ENCODE data around the gene SLC45A1. TPM values are rescaled to one million over a fixed set of nuclear protein-coding genes. Genes with fewer than 3 reads are reported as not detected.

The SLC45A1 gene
- total RNA-seq, 3 donors from 2014 or later (not counting 1 experiment from before 2014, with no cell fraction given): 0.45 to 0.68 (median 0.52) TPM

GRCh38 chr1:8338526-8339202, 20.8 kb downstream of the SLC45A1 start:
- no peaks in the 10 kb centered on the region for H3K4me1 ChIP-seq (ENCODE audit: control insufficient read depth, insufficient read depth, low read length)
- H3K27ac ChIP-seq (ENCODE audit: low read length): no peak overlapping the region
- 92% methylated on average over 26 of the region's 26 CpGs for WGBS (ENCODE audit: insufficient coverage)
- Mint-ChIP-seq H3K27ac (no peak overlapping the region), H3K4me3 (no peak overlapping the region), H3K4me1 (no peaks in the 10 kb centered on the region), H3K27me3 (ENCODE audit: low read depth in 2 of 2) (no peaks in the 10 kb centered on the region), H3K36me3 (no peaks in the 10 kb centered on the region), H3K9me3 (no peaks in the 10 kb centered on the region)
- intact Hi-C loops (cut with micrococcal nuclease): no loop called here
- DNase-seq (no peak), ATAC-seq (no peak)
- no peaks in the 10 kb centered on the region for H3K36me3 ChIP-seq (ENCODE audit: control insufficient read depth, insufficient read depth, low read length)
- no peaks in the 10 kb centered on the region for H3K9me3 ChIP-seq (ENCODE audit: control insufficient read depth, insufficient read depth, low read length)
- TF ChIP-seq CTCF (IDR thresholded peaks at IDR 0.05): no peak
- no peak overlapping the region for H3K4me3 ChIP-seq (ENCODE audit: low read length)
- no peaks in the 10 kb centered on the region for H3K27me3 ChIP-seq (ENCODE audit: control insufficient read depth, insufficient read depth, low read length)

GRCh38 chr1:8339203-8339600, 21.3 kb downstream of the SLC45A1 start:
- 93% methylated on average over 13 of the region's 13 CpGs for WGBS (ENCODE audit: insufficient coverage)
- Mint-ChIP-seq H3K36me3 (no peaks in the 10 kb centered on the region), H3K4me3 (no peak overlapping the region), H3K9me3 (no peaks in the 10 kb centered on the region), H3K4me1 (no peaks in the 10 kb centered on the region), H3K27ac (no peak overlapping the region), H3K27me3 (ENCODE audit: low read depth in 2 of 2) (no peaks in the 10 kb centered on the region)
- H3K27me3 ChIP-seq (ENCODE audit: control insufficient read depth, insufficient read depth, low read length): no peaks in the 10 kb centered on the region
- DNase-seq (no peak), ATAC-seq (no peak)
- H3K36me3 ChIP-seq (ENCODE audit: control insufficient read depth, insufficient read depth, low read length): no peaks in the 10 kb centered on the region
- no peak overlapping the region for H3K27ac ChIP-seq (ENCODE audit: low read length)
- H3K4me3 ChIP-seq (ENCODE audit: low read length): no peak overlapping the region
- TF ChIP-seq CTCF (IDR thresholded peaks at IDR 0.05): no peak
- intact Hi-C loops (cut with micrococcal nuclease): no loop called here
- H3K4me1 ChIP-seq (ENCODE audit: control insufficient read depth, insufficient read depth, low read length): no peaks in the 10 kb centered on the region
- H3K9me3 ChIP-seq (ENCODE audit: control insufficient read depth, insufficient read depth, low read length): no peaks in the 10 kb centered on the region

- Histone ChIP-seq H3K27ac (ENCODE audit: low read length) (no peak overlapping the region), H3K36me3 (ENCODE audit: control insufficient read depth, insufficient read depth, low read length) (no peaks in the 10 kb centered on the region), H3K27me3 (ENCODE audit: control insufficient read depth, insufficient read depth, low read length) (no peaks in the 10 kb centered on the region), H3K4me3 (ENCODE audit: low read length) (no peak overlapping the region), H3K4me1 (ENCODE audit: control insufficient read depth, insufficient read depth, low read length) (no peaks in the 10 kb centered on the region), H3K9me3 (ENCODE audit: control insufficient read depth, insufficient read depth, low read length) (no peaks in the 10 kb centered on the region)
- H3K27me3 Mint-ChIP-seq (ENCODE audit: low read depth in 2 of 2): no peaks in the 10 kb centered on the region
- no peak overlapping the region for H3K4me3 Mint-ChIP-seq
- H3K27ac Mint-ChIP-seq: no peak overlapping the region
- 91% methylated on average over 5 of the region's 6 CpGs for WGBS (ENCODE audit: insufficient coverage)
- ATAC-seq: no peak
- H3K4me1 Mint-ChIP-seq: no peaks in the 10 kb centered on the region
- TF ChIP-seq CTCF (IDR thresholded peaks at IDR 0.05): no peak
- intact Hi-C loops (cut with micrococcal nuclease): no loop called here
- DNase-seq: no peak
- H3K9me3 Mint-ChIP-seq: no peaks in the 10 kb centered on the region
- no peaks in the 10 kb centered on the region for H3K36me3 Mint-ChIP-seq
Observed at GRCh38 chr1:8340448-8340847, 22.5 kb downstream of the SLC45A1 start.

GRCh38 chr1:8342325-8342724, 24.4 kb downstream of the SLC45A1 start:
- H3K9me3 Mint-ChIP-seq: no peaks in the 10 kb centered on the region
- Histone ChIP-seq H3K27me3 (ENCODE audit: control insufficient read depth, insufficient read depth, low read length) (no peaks in the 10 kb centered on the region), H3K27ac (ENCODE audit: low read length) (no peak overlapping the region), H3K4me3 (ENCODE audit: low read length) (no peak overlapping the region), H3K4me1 (ENCODE audit: control insufficient read depth, insufficient read depth, low read length) (no peaks in the 10 kb centered on the region), H3K9me3 (ENCODE audit: control insufficient read depth, insufficient read depth, low read length) (no peaks in the 10 kb centered on the region), H3K36me3 (ENCODE audit: control insufficient read depth, insufficient read depth, low read length) (no peaks in the 10 kb centered on the region)
- H3K4me1 Mint-ChIP-seq: no peaks in the 10 kb centered on the region
- no peak overlapping the region for H3K27ac Mint-ChIP-seq
- 85% methylated on average over 10 of the region's 10 CpGs for WGBS (ENCODE audit: insufficient coverage)
- ATAC-seq (no peak), DNase-seq (no peak)
- H3K36me3 Mint-ChIP-seq: no peaks in the 10 kb centered on the region
- intact Hi-C loops (cut with micrococcal nuclease): no loop called here
- no peak overlapping the region for H3K4me3 Mint-ChIP-seq
- H3K27me3 Mint-ChIP-seq (ENCODE audit: low read depth in 2 of 2): peaks cover 0 to 4% of the 10 kb centered on the region in 2 donors
- TF ChIP-seq CTCF (IDR thresholded peaks at IDR 0.05): no peak
